Stimulated activated CD4-positive, alpha-beta T cell treated with anti-CD3 and anti-CD28 coated beads, Interleukin-12 subunit alpha, Interleukin-12 subunit beta, amount 100 ng/mL, for 24 hours (primary cell): Measurements from ENCODE around the gene MSX2.
"Not testable (repeated sequence)": the region's sequence is repeated elsewhere in the genome, so short reads cannot be mapped to it uniquely, and the experiment has no call there.

Source experiments
- DNase-seq, 2 experiments: peaks; one replicate each; pipeline ENCODE4 v3.0.0-alpha.2; 2020; ENCODE audit warnings: low read depth in 2 of 2

The MSX2 gene

DNA sequence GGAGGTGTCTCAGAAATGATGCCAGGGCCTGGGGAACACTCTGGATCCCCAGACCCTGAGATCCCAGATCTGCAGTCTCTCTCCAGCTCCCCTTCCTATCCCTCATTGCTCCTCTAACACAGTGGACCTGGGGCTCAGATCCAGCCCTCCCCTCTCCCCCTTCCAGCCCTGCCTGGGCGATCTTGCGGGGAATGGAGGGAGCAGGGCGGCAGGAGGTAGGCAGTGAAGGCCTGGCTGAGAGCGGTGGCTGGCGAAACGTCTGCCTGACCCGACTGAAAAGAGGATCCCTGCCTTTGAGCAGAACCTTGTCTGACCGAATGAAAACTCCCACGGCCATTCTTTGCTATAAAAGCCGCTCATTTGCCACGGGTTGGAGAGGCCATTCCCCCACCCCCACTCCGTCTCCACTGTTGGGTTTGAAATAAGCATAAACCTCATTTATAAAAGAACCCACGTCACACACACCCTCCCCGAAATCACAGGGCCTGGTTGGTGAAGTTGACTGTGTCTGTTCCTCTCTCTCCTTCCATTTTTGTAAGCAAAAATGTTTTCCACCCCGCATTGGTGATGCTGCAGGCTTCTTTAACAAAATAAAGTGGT lies 8.8 kb downstream of the MSX2 start:
- no peak for DNase-seq

DNA sequence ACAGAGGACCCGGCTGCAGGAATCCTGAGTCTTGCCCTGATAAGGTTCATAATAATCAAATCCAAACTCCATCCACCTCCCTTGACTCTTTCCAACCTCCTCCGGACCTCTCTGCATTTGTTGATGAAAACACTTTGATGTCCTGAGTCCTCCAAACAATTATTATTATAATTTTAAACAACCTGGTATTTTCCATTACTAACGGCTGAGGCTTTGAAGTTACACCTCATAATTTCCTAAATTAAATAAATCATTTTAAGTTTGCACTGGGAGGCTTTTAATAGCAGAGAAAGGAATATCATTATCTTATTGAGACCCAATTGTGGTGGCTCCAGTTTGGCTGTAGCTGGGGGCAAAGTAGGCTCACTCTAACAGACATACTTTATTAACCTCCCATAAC lies 9.5 kb downstream of the MSX2 start:
- no peak for DNase-seq

DNA sequence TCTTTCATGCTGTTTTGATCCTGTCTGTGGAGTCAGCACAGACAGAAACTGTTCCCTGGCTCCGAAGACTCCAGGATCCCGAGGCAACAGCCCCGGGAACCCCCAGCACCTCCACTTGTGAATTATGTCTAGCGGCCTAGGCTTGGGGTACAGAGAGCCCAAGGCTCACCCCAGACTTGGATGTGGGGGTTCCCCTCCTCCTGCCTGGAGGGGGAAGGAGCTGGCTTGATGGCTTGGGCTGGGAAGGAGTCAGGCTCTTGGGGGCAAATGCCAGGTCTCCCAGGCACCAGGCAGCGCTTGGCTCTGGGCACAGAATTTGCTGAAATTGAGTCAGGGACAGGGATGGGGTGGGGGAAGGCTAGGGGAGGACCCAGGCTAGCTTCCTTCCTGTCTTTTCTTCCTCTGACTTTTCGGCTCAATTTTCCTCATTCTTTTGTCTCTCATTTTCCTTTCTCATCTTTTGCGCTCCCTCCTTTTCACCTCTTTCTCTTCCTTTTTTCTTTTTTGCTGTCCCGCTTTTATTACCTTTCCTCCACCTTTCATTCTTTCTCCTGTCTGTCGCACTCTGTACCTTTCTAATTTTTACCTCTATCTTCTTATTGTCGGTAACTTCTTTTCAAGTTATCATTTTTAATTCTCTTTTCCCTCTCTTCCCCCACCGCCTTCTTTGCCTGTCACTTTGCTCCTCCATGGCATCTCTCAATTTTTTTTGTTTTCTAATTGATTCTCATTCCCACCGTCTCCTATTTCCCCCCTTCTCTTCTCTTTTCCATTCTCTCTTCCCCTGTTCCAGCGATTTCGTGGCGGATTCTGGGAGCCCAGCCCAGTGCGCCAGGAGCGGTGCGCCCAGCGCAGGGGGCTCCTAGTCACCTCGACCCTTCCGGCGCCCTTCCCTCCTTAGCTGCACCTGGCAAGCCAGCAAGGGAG lies 10.5 kb downstream of the MSX2 start:
- no peak for DNase-seq

DNA sequence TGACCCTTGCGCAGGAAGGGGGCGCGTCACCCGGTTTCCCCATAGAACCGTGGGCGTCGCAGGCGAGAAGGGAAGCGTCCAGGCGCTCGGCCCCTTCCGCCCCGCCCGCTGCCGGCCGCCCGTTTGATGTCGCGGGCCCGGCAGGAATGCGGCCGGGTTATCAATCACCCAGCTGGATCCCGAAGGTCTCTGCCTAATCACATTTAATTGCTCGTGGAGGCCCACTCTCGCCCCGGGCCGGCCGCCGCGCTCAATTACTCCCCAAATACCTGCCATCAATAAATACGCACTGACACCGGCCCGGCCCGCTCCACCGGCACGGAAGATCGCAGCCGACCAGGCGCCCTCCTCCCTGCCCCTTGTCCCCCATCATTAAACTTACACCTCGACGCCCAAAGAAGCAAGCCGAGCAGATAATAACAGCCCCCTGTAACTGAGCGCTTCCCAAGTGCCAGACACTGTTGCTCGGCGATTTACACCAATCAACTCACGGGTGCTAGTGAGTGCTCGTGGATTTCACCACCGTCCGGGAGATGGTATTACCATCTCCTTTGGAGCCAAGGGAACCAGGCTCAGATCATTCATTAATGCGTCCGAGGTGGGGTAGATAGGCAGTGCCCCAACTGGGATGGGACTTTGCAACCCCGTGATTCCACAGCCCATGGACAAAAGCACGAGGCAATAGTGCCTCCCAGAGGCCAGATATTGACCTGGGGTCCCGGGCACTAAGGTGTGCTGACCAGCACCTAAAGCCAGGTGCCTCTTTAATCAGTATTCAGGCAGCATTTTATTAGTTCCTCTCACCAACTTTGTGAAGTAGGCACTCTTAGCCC lies 11.3 kb downstream of the MSX2 start:
- DNase-seq = no peak

DNA sequence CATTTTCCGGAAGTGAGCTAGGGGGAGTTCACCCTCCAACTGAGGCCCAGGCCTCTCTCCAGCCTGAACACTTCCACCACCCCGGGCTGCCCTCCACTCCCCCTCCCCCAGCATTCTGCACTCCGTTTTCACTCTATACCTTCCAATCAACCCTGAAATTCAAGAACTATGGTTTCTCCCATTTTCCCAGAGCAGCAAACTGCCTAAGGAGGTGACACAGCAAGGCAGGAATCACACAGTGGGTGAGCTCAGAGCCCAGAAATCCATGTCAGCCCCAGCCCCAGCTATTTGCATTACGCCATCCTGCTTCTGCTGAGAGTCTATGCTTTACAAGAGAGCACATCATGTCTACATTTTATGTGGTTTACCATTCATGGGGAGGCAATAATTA lies 11.9 kb downstream of the MSX2 start:
- no peak for DNase-seq

DNA sequence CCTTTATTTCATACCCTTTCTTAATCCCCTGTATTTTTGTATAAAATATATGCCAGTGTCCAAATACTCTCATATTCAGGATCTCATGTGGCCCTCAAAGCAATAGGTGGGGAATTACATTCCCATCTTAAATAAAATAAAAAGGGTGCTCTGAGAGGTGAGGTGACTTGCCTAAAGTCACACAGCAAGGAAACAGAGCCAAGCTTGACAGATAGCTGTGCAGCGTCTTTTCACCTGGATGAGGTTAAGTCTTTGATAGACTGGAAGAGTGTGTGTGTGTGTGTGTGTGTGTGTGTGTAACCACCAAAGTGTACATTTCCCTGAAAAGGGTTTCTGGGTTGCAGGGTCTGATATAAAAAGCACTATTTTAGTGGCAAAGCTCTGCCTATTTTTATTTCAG lies 12.4 kb downstream of the MSX2 start:
- no peak for DNase-seq

DNA sequence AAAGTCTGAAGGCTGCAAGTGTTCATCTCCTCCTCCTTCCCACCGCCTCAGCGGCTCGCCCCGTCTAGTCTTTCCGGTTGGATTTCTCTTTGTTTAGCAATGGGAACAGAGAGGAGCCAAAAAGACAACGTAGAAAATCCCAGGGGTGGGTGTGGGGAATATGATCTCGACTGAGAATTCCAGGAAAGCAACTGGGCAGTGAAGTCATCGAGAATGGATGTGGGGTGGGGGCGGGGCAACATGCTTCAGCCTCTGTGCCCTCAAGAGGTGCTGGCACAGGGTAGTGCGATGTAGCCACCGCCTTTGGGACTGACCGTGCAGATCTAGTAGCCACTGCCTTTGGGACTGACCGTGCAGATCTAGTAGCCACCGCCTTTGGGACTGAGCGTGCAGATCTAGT lies 12.9 kb downstream of the MSX2 start:
- DNase-seq = no peak

DNA sequence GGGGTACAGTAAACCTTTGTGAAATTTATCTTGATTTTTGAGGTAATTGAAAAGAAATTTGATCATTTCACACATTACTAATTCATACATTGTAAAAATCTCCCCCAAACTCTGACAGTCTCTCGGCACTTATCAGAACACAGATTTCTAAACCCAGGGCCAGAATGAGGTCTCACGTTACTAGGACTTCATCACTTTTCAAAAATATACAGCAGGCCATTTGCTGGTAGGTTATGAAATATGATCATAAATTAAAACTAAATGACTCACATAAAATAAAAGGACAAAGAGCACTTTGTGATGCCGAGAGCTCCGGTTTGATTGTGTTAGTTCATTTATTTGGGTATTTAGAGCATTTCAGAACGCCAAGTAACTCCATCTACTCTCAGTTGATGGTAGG lies 17.0 kb downstream of the MSX2 start:
- DNase-seq = no peak

DNA sequence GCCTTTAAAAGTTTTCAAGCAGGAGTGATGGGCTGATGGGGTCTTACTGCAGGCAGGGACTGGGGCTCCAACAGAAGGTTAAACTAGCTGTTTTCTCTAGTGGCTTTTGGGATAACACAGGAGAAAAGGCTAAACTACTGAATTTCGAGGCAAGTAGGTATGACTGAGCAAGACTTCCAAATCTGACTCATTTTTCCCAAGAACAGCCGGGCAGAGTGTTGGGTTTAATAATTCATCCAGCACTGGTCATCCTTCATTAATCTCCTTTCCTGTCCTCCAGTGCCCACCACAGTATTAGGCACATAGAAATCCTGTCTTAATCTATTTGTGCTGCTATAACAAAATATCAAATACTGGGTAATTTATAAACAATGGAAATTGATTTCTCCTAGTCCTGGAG lies 20.5 kb downstream of the MSX2 start:
- DNase-seq = no peak

DNA sequence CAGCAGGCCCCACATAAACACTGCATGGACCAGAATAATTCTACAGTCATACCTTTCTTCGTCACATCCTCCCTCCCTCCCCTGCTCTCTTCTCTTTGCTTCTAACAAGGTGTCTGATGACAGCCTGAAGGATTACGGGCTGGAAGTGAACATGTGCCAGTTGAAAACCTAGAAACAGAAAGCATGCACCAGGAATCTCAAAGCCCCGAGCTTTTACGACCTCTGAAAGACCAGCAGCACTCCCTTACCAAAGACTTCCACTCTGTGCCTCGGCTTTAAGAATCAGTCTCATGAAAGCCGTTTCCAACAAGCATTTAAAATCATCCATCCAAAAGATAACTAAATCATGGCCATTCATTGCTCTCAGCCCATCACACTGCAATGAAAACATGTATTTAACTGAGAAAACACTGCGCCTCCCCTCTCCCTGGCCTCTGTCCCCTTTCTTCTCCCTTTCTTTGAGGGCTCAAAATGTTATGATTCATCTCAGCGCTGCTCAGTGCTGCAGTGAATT lies 21.3 kb downstream of the MSX2 start:
- no peak for DNase-seq

DNA sequence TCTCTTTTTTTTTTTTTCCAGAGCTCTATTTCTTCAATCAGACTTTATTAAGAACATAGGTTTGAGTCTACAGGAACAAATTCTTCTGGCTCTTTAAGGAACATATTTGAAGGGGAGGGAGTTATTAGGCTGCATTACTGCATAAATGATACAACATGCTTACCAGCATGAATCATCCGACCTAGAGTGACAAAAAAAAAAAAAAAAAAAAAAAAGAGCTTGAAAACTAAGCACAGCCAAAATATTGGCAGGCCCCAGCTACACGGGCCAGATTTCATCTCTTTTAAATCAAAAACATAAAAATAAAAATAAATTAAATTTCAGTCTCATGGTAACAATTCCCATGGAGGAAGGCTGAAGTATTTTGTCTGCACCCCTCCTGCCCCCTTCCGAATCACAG lies 26.3 kb downstream of the MSX2 start:
- no peak for DNase-seq

DNA sequence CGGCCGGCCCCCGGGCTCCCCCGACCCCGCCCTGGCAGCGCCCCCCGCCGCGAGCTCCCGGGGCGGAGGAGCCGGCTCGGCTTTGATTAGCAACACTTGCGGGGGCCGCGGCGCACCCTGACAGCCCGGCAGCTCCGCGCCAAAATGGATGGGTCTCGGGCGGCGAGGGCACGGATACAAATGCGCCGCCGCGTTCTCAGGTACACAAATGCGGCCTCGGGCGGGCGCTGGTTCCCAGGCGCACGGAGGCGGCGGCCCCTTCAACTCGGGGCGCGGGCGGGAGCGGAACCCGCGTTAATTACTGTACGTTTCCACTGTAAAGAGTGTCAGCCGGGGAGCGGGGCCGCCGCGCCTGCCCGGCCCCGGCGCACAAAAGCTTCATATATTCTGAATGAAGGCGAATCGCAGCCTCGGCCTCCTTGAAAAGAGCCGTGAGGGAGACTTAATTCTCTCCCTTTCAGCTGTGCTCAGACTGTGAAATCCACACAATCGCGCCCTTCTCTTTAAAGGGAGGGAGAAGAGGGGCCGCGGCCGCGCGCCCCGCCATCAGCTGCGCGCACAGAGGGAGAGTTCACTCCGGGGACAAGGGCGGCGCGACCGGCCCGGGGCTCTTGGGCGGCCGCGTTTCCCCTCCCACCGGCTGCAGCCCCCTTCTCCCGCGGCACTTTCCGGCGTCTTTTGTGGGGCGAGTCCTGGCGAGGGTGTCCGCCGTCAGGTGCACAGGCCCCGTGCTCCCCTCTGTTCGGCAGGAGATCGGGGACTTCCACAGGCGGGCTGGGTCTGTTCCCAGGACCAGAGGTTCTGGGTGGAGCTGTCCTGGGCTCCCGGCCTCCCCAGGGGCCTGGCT lies 27.0 kb downstream of the MSX2 start:
- no peak for DNase-seq

DNA sequence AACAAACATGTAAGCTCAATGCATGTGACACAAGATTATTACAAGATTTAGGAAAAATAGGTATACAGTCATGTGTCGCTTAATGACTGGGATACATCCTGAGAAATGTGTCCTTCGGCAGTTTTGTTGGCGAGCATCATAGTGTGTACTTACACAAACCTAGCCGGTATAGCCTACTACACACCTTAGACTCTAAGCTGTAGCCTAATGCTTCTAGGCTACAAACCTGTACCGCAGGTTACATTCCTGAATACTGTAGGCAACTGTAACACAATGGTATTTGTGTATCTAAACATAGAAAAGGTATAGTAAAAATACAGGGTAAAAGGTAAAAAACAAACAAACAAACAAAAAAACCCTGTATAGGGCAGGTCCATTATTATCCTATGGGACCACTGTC lies 27.7 kb downstream of the MSX2 start:
- no peak for DNase-seq

DNA sequence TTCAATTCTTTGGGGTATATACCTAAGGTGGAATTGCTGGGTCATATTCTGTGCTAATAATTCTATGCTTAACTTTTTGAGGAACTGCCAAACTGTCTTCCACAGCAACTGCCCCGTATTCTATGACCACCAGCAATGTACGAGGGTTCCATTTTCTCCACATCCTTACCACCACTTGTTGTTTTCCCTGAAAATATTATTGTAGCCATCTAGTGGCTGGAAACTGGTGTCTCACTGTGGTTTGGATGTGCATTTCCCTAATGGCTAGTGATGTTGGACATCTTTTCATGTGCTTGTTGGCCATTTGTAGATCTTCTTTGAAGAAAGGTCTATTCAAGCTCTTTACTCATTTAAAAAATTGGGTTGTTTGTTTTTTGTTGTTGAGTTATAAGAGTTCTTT lies 30.7 kb downstream of the MSX2 start:
- no peak for DNase-seq

DNA sequence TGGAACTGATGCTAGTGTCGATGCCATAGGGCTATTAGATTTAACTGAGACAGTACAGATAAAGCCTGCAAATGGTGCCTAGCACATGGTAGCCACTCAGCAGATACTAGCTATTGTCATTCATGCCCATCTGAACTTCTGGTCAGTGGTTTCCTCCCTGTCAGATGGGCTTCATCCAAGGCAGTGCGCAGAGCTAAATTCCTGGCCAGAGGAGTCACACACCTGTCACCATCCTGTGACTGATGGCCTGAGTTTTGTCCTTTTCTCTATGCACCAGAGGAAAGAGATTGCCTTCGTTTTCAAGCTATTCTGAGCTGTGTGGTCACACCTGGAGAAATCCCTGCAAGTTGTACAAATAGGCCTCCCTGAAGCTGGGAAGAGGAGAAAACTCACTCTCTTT lies 34.7 kb downstream of the MSX2 start:
- DNase-seq = no peak

DNA sequence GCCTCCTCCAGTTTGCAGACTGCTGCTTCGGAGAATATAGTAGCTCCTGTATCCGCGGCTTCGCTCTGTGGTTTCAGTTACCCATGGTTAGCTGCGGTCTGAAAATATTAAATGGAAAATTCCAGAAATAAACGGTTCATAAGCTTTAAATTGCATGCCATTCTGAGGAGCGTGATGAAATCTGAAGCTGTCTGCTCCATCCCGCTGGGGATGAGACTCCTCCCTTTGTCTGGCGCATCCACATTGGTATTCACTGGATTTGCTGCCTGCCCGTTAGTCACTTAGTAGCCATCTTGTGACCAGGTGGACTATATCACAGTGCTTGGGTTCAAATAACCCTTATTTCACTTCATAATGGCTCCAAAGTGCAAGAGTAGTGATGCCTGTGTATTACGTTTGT lies 36.3 kb downstream of the MSX2 start:
- DNase-seq = no peak

DNA sequence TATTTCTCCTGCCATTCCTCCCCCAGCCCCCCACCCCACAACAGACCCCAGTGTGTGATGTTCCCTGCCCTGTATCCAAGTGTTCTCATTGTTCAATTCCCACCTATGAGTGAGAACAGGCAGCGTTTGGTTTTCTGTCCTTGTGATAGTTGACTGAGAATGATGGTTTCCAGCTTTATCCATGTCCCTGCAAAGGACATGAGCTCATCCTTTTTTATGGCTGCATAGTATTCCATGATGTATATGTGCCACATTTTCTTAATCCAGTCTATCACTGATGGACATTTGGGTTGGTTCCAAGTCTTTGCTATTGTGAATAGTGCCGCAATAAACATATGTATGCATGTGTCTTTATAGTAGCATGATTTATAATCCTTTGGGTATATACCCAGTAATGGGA lies 37.0 kb downstream of the MSX2 start:
- DNase-seq = not testable (repeated sequence)

DNA sequence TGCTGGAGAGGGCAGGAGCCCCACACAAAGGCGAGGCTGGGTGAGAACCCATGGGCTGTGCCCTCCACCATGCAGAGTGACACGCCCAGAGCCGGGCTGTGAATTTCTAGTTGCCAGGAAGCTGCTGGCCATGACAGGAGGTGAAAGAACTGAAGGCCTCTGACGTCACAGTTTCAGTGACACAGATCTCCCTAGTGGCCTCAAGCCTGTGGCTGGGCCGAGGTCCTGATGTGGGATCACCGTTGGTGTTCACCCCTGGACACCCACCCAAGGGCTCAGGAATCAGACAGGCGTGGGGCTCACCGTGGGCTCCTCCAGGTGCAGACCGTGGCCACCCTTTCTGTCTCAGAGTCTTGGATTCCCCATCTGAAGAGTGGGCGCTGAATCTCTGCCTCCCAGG lies 39.9 kb downstream of the MSX2 start:
- DNase-seq = no peak

DNA sequence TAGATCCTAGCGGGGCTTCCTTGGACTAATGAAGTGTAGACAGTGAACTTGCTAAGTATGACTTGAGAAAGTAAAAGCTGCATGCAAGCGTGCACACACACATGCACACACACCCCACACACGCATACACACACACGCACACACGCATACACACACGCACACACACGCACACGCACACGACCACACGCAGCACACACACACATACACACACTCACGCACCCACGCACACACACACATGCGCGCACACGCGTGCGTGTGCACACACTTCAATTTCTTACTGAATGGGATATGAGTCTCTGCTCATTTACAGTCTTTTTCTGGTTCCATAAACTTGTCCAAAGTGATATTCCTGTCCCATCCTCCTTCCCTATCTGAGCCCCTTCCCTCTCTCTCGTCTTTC lies 41.2 kb downstream of the MSX2 start:
- no peak for DNase-seq

DNA sequence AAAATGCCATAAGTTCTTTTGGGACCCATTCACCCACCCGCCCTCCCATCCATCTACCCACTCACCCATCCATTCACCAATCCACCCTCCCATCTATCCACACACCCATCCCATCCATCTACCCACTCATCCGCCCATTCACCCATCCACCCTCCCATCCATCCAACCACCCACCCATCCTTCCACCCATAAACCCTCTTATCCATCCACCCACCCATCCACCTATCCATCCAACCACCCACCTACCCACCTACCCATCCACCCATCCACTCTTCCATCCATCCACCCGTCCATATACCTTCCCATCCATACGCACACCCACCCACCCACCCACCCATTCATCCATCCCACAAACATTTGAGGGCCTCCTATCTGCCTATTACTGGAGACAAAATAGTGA lies 43.3 kb downstream of the MSX2 start:
- DNase-seq = no peak

DNA sequence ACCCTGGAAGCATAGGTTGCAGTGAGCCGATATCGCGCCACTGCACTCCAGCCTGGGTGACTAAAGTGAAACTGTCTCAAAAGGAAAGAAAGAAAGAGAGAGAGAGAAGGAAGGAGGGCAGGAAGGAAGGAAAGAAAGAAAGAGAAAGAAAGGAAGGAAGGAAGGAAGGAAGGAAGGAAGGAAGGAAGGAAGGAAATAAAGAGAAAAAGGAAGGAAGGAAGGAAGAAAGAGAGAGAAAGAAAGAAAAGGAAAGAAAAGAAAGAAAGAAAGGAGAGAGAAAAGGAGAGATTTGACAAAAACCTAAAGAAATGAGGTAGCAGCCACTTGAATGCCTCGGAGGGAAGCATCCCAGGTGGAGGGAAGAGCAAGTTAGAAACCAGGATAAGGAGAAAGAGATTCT lies 44.6 kb downstream of the MSX2 start:
- no peak for DNase-seq

DNA sequence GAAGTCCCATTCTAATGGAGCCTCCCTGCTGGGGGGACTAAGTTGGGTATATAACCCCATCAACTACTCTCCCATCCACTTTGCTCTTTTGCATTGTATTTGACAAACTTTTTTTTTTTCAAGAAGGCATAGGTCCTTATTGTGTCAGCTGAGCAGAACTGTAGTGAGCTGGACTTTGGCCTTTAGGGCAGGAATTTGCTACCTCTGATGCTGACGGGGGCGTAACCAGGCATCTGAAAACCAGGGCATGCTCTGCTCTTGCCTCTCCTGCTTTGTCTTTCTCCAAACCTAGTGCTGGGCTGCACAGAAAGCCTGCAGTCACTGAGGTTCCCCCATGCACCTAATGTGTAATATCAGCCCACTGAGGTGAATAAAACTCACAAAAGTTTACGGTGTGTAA lies 49.0 kb downstream of the MSX2 start:
- DNase-seq = no peak
